ENCODE data around the gene NADSYN1. TPM values are rescaled to one million over a fixed set of nuclear protein-coding genes. Genes with fewer than 3 reads are reported as not detected.

The NADSYN1 gene
- total and polyA plus RNA-seq, 2 of the 13 experiments (the other 11 are each of a cell fraction or from before 2014, with no cell fraction given): 35.7 to 51.5 TPM

GRCh38 chr11:71453037-71453917 lies at the start of gene NADSYN1 (continued):
- TF ChIP-seq MTF2 (CRISPR knock-in tag; IDR thresholded peaks at IDR 0.05; ENCODE audit: borderline replicate concordance) (no peak), HIVEP1 (CRISPR knock-in tag; IDR thresholded peaks at IDR 0.05) (peak; percentile 78), BHLHE40 (IDR thresholded peaks at IDR 0.05; ENCODE audit: low read length) (no peak), PHF20 (CRISPR knock-in tag; IDR thresholded peaks at IDR 0.05) (peak; percentile 71), ZNF619 (CRISPR knock-in tag; IDR thresholded peaks at IDR 0.05) (no peak), STAT6 (CRISPR knock-in tag; IDR thresholded peaks at IDR 0.05; ENCODE audit: borderline replicate concordance) (no peak), KDM1A (CRISPR knock-in tag; IDR thresholded peaks at IDR 0.05) (no peak), ZNF33B (CRISPR knock-in tag; IDR thresholded peaks at IDR 0.05) (no peak), ZNF746 (CRISPR knock-in tag; IDR thresholded peaks at IDR 0.05) (no peak), ZNF7 (CRISPR knock-in tag; IDR thresholded peaks at IDR 0.05) (no peak), ZNF367 (CRISPR knock-in tag; IDR thresholded peaks at IDR 0.05; ENCODE audit: borderline replicate concordance) (0 out of 2 replicates have a peak, but pooled peaks have one; percentile 32), ZNF292 (CRISPR knock-in tag; IDR thresholded peaks at IDR 0.05; ENCODE audit: borderline replicate concordance, low read depth) (no peak), ZNF652 (CRISPR knock-in tag; IDR thresholded peaks at IDR 0.05; ENCODE audit: borderline replicate concordance, low read depth) (no peak), ZNF296 (CRISPR knock-in tag; conservative IDR thresholded peaks at IDR 0.05) (peak; percentile 85; the same call in 1 of the 2 replicates), SIX1 (CRISPR knock-in tag; IDR thresholded peaks at IDR 0.05; ENCODE audit: borderline replicate concordance) (no peak), ZC3H4 (CRISPR knock-in tag; IDR thresholded peaks at IDR 0.05; ENCODE audit: borderline replicate concordance) (no peak), LCORL (IDR thresholded peaks at IDR 0.05) (no peak), LCORL (CRISPR knock-in tag; IDR thresholded peaks at IDR 0.05) (peak; percentile 58; the same call in 1 of the 2 replicates), IRF2 (CRISPR knock-in tag; IDR thresholded peaks at IDR 0.05) (no peak), XRCC5 (optimal IDR thresholded peaks at IDR 0.05; ENCODE audit: low read length) (no peak), RXRA (CRISPR knock-in tag; IDR thresholded peaks at IDR 0.05) (peak; percentile 45; the same call in 1 of the 2 replicates), PITX1 (CRISPR knock-in tag; IDR thresholded peaks at IDR 0.05) (no peak), FOXA1 (IDR thresholded peaks at IDR 0.05) (no peak), FOXA1 (CRISPR knock-in tag; IDR thresholded peaks at IDR 0.05) (no peak), NFE2 (CRISPR knock-in tag; IDR thresholded peaks at IDR 0.05) (no peak), RBM39 (IDR thresholded peaks at IDR 0.05; ENCODE audit: low read depth, low read length, poor library complexity, severe bottlenecking) (no peak), RBAK (CRISPR knock-in tag; IDR thresholded peaks at IDR 0.05) (no peak)
- TF ChIP-seq, protein P1, sequence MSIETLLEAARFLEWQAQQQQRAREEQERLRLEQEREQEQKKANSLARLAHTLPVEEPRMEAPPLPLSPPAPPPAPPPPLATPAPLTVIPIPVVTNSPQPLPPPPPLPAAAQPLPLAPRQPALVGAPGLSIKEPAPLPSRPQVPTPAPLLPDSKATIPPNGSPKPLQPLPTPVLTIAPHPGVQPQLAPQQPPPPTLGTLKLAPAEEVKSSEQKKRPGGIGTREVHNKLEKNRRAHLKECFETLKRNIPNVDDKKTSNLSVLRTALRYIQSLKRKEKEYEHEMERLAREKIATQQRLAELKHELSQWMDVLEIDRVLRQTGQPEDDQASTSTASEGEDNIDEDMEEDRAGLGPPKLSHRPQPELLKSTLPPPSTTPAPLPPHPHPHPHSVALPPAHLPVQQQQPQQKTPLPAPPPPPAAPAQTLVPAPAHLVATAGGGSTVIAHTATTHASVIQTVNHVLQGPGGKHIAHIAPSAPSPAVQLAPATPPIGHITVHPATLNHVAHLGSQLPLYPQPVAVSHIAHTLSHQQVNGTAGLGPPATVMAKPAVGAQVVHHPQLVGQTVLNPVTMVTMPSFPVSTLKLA (IDR thresholded peaks at IDR 0.05): no peak
- TF ChIP-seq, protein P2, sequence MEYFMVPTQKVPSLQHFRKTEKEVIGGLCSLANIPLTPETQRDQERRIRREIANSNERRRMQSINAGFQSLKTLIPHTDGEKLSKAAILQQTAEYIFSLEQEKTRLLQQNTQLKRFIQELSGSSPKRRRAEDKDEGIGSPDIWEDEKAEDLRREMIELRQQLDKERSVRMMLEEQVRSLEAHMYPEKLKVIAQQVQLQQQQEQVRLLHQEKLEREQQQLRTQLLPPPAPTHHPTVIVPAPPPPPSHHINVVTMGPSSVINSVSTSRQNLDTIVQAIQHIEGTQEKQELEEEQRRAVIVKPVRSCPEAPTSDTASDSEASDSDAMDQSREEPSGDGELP (IDR thresholded peaks at IDR 0.05; ENCODE audit: borderline replicate concordance, low read depth): no peak
